ENCODE results near the gene MTRF1L.

Gene MTRF1L

DNA sequence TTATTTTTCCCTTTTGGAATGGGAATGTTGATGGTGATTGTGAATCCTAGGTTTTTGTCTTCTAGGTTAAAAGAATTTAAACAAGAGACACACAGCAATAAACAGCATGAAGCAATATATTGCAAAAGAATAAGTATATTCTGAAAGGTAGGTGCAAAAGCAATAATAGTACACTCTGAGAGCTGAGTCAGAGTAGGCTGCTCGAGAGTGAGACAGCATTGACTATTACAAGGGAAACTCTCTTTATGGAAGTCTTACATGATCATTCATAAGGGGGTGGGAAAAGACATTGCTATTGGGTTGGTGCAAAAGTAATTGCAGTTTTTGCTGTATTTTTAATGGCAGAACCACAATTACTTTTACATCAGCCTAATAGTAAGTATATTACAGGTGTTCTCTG lies 44.7 kb downstream of the MTRF1L start:
- no peak for ATAC-seq (ENCODE audit: insufficient read depth, low read depth)
- H3K9ac ChIP-seq (ENCODE audit: low read depth, low read length), result no peak overlapping the region
- H4K20me1 ChIP-seq (ENCODE audit: insufficient read depth, low read length), result no peaks in the 10 kb centered on the region

DNA sequence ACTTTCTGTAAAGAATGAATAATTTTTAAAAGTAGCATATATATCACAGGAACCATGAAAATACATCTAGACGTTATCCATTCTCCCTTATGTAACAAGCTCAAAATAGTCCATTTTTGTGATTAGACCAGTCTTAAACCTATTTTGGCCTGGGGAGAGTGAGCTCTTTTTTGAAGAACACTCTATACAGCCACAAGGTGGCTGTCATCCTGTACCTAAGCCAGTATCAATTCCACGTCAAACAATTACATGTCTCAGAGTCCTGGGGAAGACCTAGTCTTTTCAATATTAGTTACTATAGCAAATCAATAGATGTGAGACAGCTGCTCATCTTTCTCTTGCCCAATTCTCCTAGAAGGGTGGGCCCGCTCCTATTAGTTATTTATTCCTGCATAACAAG lies 48.1 kb downstream of the MTRF1L start:
- TF ChIP-seq EZH2 (IDR thresholded peaks at IDR 0.05; ENCODE audit: borderline replicate concordance, low read depth, low read length, severe bottlenecking), result no peak
- TF ChIP-seq, protein P1, sequence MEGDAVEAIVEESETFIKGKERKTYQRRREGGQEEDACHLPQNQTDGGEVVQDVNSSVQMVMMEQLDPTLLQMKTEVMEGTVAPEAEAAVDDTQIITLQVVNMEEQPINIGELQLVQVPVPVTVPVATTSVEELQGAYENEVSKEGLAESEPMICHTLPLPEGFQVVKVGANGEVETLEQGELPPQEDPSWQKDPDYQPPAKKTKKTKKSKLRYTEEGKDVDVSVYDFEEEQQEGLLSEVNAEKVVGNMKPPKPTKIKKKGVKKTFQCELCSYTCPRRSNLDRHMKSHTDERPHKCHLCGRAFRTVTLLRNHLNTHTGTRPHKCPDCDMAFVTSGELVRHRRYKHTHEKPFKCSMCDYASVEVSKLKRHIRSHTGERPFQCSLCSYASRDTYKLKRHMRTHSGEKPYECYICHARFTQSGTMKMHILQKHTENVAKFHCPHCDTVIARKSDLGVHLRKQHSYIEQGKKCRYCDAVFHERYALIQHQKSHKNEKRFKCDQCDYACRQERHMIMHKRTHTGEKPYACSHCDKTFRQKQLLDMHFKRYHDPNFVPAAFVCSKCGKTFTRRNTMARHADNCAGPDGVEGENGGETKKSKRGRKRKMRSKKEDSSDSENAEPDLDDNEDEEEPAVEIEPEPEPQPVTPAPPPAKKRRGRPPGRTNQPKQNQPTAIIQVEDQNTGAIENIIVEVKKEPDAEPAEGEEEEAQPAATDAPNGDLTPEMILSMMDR (IDR thresholded peaks at IDR 0.05; ENCODE audit: borderline replicate concordance, extremely low read depth, low read length, poor library complexity, severe bottlenecking), result no peak
- H4K20me1 ChIP-seq (ENCODE audit: insufficient read depth, low read length), result no peaks in the 10 kb centered on the region
- H3K4me3 ChIP-seq (ENCODE audit: low read depth in 1 of 2, low read length in 2 of 2), result no peak overlapping the region
- DNase-seq (no peak), ATAC-seq (ENCODE audit: insufficient read depth, low read depth) (no peak)
- H3K4me1 ChIP-seq (ENCODE audit: insufficient read depth, low read length), result no peaks in the 10 kb centered on the region
- no peak overlapping the region for H3K9ac ChIP-seq (ENCODE audit: low read depth, low read length)
- no peaks in the 10 kb centered on the region for H3K9me3 ChIP-seq (ENCODE audit: insufficient read depth, low read length, severe bottlenecking)
- no peaks in the 10 kb centered on the region for H3K36me3 ChIP-seq (ENCODE audit: insufficient read depth, low read length)
- H3K27ac ChIP-seq (ENCODE audit: low read length), result no peak overlapping the region
- no peaks in the 10 kb centered on the region for H3K79me2 ChIP-seq (ENCODE audit: insufficient read depth, low read length)
- H3K4me2 ChIP-seq (ENCODE audit: insufficient read depth, low read length), result no peak overlapping the region
- H3K27me3 ChIP-seq (ENCODE audit: insufficient read depth, low read length, poor library complexity), result no peaks in the 10 kb centered on the region
- no peak overlapping the region for H2AFZ ChIP-seq (ENCODE audit: low read depth, low read length)

More for the DNA sequence above, 44.7 kb downstream of the MTRF1L start:
- H3K27me3 ChIP-seq (ENCODE audit: insufficient read depth, low read length, poor library complexity), result no peaks in the 10 kb centered on the region
- no peak overlapping the region for H3K4me3 ChIP-seq (ENCODE audit: low read depth in 1 of 2, low read length in 2 of 2)
- no peak overlapping the region for H3K27ac ChIP-seq (ENCODE audit: low read length)
- H3K4me1 ChIP-seq (ENCODE audit: insufficient read depth, low read length), result no peaks in the 10 kb centered on the region
- TF ChIP-seq, protein P1 (IDR thresholded peaks at IDR 0.05; ENCODE audit: borderline replicate concordance, extremely low read depth, low read length, poor library complexity, severe bottlenecking), result no peak
- TF ChIP-seq EZH2 (IDR thresholded peaks at IDR 0.05; ENCODE audit: borderline replicate concordance, low read depth, low read length, severe bottlenecking), result no peak
- no peaks in the 10 kb centered on the region for H3K79me2 ChIP-seq (ENCODE audit: insufficient read depth, low read length)
- H3K9me3 ChIP-seq (ENCODE audit: insufficient read depth, low read length, severe bottlenecking), result no peaks in the 10 kb centered on the region
- H3K4me2 ChIP-seq (ENCODE audit: insufficient read depth, low read length), result no peak overlapping the region
- H2AFZ ChIP-seq (ENCODE audit: low read depth, low read length), result no peak overlapping the region
- H3K36me3 ChIP-seq (ENCODE audit: insufficient read depth, low read length), result no peaks in the 10 kb centered on the region
- no peak for DNase-seq

- no peak overlapping the region for H3K9ac ChIP-seq (ENCODE audit: low read depth, low read length)
- no peak for TF ChIP-seq EZH2 (IDR thresholded peaks at IDR 0.05; ENCODE audit: borderline replicate concordance, low read depth, low read length, severe bottlenecking)
- TF ChIP-seq, protein P1 (IDR thresholded peaks at IDR 0.05; ENCODE audit: borderline replicate concordance, extremely low read depth, low read length, poor library complexity, severe bottlenecking), result peak; percentile 70
- DNase-seq (no peak), ATAC-seq (ENCODE audit: insufficient read depth, low read depth) (no peak)
- H3K36me3 ChIP-seq (ENCODE audit: insufficient read depth, low read length), result no peaks in the 10 kb centered on the region
- no peak overlapping the region for H3K4me2 ChIP-seq (ENCODE audit: insufficient read depth, low read length)
- no peaks in the 10 kb centered on the region for H3K27me3 ChIP-seq (ENCODE audit: insufficient read depth, low read length, poor library complexity)
- H3K9me3 ChIP-seq (ENCODE audit: insufficient read depth, low read length, severe bottlenecking), result no peaks in the 10 kb centered on the region
- H3K27ac ChIP-seq (ENCODE audit: low read length), result no peak overlapping the region
- H3K4me1 ChIP-seq (ENCODE audit: insufficient read depth, low read length), result peaks cover 4% of the 10 kb centered on the region; the same call in 1 of the 2 replicates
- no peaks in the 10 kb centered on the region for H3K79me2 ChIP-seq (ENCODE audit: insufficient read depth, low read length)
- H4K20me1 ChIP-seq (ENCODE audit: insufficient read depth, low read length), result no peaks in the 10 kb centered on the region
- no peak overlapping the region for H2AFZ ChIP-seq (ENCODE audit: low read depth, low read length)
- no peak overlapping the region for H3K4me3 ChIP-seq (ENCODE audit: low read depth in 1 of 2, low read length in 2 of 2)
Observed at GRCh38 chr6:152952866-152953509, 49.5 kb downstream of the MTRF1L start.

Measured in DND-41 (cell line).